ENCODE measurements around the gene PCDH7. TPM values are rescaled to one million over a fixed set of nuclear protein-coding genes. Genes with fewer than 3 reads are reported as not detected.

The PCDH7 gene
- total RNA-seq, 2 experiments from 2014 or later, result not detected

GRCh38 chr4:30723201-30723955 is 3.2 kb downstream of the PCDH7 start:
- intact Hi-C loops (cut with micrococcal nuclease; ENCODE audit: unreplicated experiment), result no loop called here
- no peak overlapping the region for H2AFZ ChIP-seq (ENCODE audit: low read length)
- H3K4me2 ChIP-seq (ENCODE audit: low read length), result no peak overlapping the region
- no peaks in the 10 kb centered on the region for H3K36me3 ChIP-seq (ENCODE audit: insufficient read depth, low read length)
- H3K79me2 ChIP-seq (ENCODE audit: insufficient read depth, low read depth, low read length), result no peaks in the 10 kb centered on the region
- BruUV-seq (replicated peaks), result no TSS peak
- ChIA-PET POLR2A (interaction anchor here (0.6 kb wide), 1 partner anchor 305 kb away, joined by 4 read pairs; no protein-coding TSS in a partner anchor), CTCF (ENCODE audit: unreplicated experiment) (no interaction called here)
- no peak overlapping the region for H3K4me3 ChIP-seq (ENCODE audit: low read depth, low read length, poor library complexity, severe bottlenecking)
- no peak overlapping the region for H3K27ac ChIP-seq (ENCODE audit: low read depth, low read length, poor library complexity, severe bottlenecking)
- H4K20me1 ChIP-seq (ENCODE audit: insufficient read depth, low read length), result no peaks in the 10 kb centered on the region
- H3K9me2 ChIP-seq (ENCODE audit: insufficient read depth, low read length), result no peaks in the 10 kb centered on the region
- TF ChIP-seq CTCF (conservative IDR thresholded peaks at IDR 0.05; ENCODE audit: low read length) (no peak), EZH2phosphoT487 (IDR thresholded peaks at IDR 0.05; ENCODE audit: borderline replicate concordance, low read depth, low read length) (no peak)
- no peak for DNase-seq (ENCODE audit: low spot score)
- H3K9me3 ChIP-seq (ENCODE audit: low read length), result no peaks in the 10 kb centered on the region
- no peaks in the 10 kb centered on the region for H3K4me1 ChIP-seq (ENCODE audit: insufficient read depth, low read length, poor library complexity, severe bottlenecking)

GRCh38 chr4:30724247-30724646 is 4.1 kb downstream of the PCDH7 start:
- intact Hi-C loops (cut with micrococcal nuclease; ENCODE audit: unreplicated experiment), result no loop called here
- no peaks in the 10 kb centered on the region for H3K79me2 ChIP-seq (ENCODE audit: insufficient read depth, low read depth, low read length)
- POLR2A ChIA-PET, result interaction anchor here (0.6 to 0.7 kb wide), 2 partner anchors 30 to 304 kb away, joined by 4 read pairs; no protein-coding TSS in a partner anchor

More at GRCh38 chr4:30724247-30724646, 4.1 kb downstream of the PCDH7 start:
- no peak overlapping the region for H2AFZ ChIP-seq (ENCODE audit: low read length)
- H4K20me1 ChIP-seq (ENCODE audit: insufficient read depth, low read length), result no peaks in the 10 kb centered on the region
- CTCF ChIA-PET (ENCODE audit: unreplicated experiment), result no interaction called here
- no peaks in the 10 kb centered on the region for H3K9me3 ChIP-seq (ENCODE audit: low read length)
- no peaks in the 10 kb centered on the region for H3K36me3 ChIP-seq (ENCODE audit: insufficient read depth, low read length)
- H3K27ac ChIP-seq (ENCODE audit: low read depth, low read length, poor library complexity, severe bottlenecking), result no peak overlapping the region
- no peaks in the 10 kb centered on the region for H3K4me1 ChIP-seq (ENCODE audit: insufficient read depth, low read length, poor library complexity, severe bottlenecking)
- TF ChIP-seq EZH2phosphoT487 (IDR thresholded peaks at IDR 0.05; ENCODE audit: borderline replicate concordance, low read depth, low read length) (no peak), CTCF (conservative IDR thresholded peaks at IDR 0.05; ENCODE audit: low read length) (no peak)
- no peak overlapping the region for H3K4me2 ChIP-seq (ENCODE audit: low read length)
- no peaks in the 10 kb centered on the region for H3K9me2 ChIP-seq (ENCODE audit: insufficient read depth, low read length)
- no peak overlapping the region for H3K4me3 ChIP-seq (ENCODE audit: low read depth, low read length, poor library complexity, severe bottlenecking)
- no TSS peak for BruUV-seq (replicated peaks)
- DNase-seq (ENCODE audit: low spot score), result no peak

Data from OCI-LY7 (cell line).